Skeletal muscle cell (primary cell): ENCODE measurements around the gene PAPSS2.

Experiments used
- DNase-seq: peaks from one replicate; pipeline ENCODE4 v3.0.0-alpha.2; 2010; ENCODE audit warnings: low read depth
- H3K4me3 ChIP-seq: 2 replicates; pipeline ENCODE4 v1.5.1; 2011; ENCODE audit warnings: low read depth, mild to moderate bottlenecking, control low read depth, low read length, moderate library complexity

The PAPSS2 gene

DNA sequence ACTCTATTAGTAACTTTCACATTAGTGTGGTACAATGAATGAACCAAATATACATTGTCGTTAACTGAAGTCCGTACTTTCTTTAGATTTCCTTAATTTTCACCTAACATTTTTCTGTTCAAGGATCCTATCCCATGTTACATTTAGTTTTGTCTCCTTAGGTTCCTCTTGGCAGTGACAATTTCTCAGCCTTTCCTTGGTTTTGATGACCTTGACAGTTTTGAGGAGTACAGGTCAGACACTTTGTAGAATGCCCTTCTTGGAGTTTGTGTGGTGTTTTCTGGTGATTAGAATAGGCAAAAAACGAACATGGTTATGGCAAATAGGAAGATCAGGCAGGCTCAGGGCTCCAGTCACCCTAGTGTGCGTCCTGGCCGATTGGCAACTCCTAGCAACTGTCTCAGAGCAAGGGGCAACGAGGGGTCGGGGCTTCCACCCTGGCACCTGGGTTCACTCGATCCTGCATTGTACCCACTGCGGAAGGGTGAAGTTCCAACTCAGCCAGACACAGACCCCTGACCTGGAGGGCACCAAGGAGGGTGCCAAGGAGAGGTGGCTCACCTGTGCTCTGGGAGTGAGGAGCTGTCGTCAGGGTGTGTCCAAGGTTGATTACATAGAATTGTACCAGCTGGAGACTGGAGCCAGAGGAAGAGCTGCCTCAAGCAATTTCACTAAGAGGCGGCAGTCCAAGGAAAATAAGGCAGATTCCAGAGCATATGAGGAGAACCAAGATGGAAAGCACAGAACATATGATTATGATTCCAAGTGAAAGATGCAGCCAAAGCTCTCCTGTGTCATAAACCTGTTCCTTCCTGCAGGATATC is 37.5 kb downstream of the PAPSS2 start:
- no peak overlapping the region for H3K4me3 ChIP-seq
- no peak for DNase-seq

DNA sequence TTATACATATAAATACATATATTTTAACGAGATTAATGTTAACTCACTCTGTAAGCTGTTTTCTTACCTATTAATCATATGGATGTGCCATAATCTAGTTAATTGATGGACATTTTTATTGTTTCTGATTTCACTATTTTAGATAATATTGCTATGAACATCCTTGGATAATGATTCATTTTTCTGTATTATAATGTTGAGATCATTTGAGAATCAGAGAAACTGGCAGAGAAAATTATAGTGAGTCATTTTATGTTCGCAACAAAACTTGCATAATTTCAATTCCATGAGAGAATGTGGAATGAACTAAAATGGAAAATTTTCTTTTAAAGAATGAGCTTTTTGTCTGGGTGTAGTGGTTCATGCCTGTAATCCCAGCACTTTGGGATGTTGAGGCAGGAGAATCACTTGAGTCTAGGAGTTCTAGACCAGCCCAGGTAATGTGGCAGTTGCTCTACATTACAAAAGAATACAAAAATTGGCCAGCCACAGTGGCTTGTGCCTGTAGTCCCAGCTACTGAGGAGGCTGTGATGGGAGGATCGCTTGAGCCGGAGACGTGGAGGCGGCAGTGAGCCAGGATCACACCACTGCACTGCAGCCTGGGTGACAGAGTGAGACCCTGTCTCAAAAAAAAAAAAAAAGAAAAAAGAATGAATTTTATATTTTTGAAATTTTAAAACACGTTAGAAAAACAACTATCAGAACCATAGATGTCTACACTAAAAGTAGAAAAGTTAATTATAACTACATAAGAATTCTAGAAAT is 40.5 kb downstream of the PAPSS2 start:
- H3K4me3 ChIP-seq, result no peak overlapping the region
- no peak for DNase-seq

DNA sequence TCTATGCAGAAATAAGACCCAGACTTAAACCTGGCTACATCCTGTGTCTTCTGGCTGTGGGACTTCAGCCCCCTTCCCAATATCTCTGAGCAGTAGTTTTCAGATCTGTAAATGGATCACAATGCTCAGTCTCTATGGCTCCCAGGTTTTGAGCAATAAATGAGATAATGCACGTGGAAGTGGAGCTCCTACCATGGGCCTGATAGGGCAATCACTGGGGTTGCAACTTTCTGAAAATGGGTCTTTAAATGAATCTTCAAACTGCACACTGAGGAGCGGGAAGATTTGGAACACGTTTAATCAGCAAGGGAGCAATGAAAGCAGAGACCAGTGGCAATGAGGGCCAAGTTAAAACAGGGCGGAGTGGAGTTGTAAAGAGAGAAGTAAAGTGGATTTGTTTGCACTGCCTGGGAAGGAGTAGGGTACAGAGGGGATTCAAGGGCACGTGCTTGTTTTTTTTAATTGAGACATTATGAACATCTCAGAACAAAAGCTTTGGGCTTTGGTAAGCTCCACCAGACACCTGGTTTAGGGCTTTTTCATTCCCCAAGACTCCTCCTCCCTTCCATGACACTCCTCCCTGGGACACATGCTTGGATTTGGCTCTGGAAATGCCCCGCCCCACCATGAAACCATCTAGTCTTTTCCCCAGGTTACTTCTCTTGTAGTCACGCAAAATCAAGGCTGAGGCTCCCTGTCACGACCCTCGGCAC is 42.7 kb downstream of the PAPSS2 start:
- H3K4me3 ChIP-seq, result no peak overlapping the region
- DNase-seq, result no peak

DNA sequence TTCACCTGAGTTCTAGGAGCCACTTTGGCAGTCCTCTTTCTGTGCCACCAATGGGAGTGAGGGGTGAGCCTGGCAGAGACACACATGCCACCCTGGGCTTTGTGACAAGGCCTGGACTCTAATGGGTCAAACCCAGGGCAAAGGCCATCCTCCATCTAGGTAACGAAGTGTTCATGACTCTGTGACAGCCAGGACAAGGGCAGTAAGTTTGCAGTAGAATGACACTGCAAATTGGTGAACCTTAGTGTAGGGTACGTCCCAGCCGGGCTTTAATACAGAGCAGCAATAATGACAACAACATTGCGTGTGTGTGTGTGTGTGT is 43.3 kb downstream of the PAPSS2 start:
- H3K4me3 ChIP-seq, result no peak overlapping the region
- DNase-seq, result no peak

DNA sequence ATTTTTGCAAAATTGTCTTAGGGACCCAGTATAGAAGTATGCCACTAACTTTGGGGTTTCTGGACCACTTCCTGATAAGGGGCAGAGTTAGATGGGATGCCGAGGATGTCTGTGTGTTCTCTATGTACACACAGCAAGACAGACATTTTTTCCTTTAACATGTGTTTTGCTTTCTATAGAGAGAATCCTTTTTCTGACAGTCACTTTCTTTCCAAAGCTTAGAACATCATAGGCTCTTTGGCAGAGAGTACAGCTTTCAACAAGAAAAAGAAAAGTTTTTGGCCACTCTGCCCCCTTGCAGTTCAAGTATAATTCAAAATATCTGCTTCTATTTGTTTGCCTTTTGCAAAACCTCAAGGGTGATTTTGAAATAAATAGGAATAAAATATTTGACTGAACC is 44.1 kb downstream of the PAPSS2 start:
- H3K4me3 ChIP-seq, result no peak overlapping the region
- DNase-seq, result no peak

DNA sequence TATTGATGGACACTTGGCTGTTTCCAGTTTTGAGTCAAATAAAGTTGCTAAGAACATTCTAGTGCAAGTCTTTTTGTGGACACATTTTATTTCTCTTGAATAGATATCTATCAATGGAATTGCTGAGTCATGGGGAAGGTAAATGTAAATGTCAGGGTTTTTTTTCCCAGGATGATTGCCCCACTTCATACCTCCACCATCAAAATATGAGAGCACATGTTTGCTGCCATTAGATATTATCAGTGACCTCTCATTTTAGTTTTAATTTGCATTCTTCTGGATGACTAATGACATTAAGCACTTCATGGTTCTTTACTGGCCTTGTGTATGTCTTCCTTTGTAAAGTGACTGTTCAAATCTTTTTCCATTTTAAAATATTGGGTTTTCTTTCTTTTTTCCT is 45.7 kb downstream of the PAPSS2 start:
- no peak overlapping the region for H3K4me3 ChIP-seq
- no peak for DNase-seq

DNA sequence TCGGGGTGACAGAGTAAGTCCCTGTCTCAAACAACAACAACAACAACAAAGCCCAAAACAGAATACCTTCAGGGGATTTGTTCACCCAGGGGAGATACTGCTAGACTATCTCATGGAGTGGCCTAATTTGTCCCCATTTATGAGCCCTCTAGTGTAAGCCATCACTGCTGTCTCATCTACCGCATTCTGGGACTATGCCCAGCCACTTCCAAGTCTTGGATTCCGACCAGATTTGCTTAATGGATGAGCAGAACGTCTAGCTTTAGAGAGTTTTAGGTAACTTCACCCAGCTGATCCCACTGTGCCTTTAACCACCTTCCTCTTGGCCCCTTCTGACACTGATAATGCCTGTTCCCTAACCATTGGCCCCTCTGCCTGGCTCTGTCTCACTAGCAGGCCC is 47.1 kb downstream of the PAPSS2 start:
- no peak overlapping the region for H3K4me3 ChIP-seq
- no peak for DNase-seq

DNA sequence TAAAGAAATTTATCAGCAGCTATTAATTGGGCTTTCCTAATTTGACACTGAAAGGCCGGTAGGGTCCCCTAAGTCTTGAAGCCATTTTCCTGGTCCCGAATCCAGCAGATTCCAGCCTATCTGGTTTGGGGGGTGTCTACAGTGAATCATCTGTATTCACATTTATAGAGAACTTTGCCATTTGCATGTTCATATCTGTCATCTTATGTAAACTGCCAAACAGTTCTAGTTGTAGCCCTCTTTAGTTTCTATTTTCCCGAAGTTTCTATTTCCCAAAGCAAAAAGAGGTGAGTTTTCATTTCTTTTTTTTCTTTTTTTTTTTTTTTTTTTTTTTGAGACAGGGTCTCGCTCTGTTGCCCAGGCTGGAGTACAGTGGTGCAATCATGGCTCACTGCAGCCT is 47.6 kb downstream of the PAPSS2 start:
- H3K4me3 ChIP-seq, result no peak overlapping the region
- DNase-seq, result no peak

DNA sequence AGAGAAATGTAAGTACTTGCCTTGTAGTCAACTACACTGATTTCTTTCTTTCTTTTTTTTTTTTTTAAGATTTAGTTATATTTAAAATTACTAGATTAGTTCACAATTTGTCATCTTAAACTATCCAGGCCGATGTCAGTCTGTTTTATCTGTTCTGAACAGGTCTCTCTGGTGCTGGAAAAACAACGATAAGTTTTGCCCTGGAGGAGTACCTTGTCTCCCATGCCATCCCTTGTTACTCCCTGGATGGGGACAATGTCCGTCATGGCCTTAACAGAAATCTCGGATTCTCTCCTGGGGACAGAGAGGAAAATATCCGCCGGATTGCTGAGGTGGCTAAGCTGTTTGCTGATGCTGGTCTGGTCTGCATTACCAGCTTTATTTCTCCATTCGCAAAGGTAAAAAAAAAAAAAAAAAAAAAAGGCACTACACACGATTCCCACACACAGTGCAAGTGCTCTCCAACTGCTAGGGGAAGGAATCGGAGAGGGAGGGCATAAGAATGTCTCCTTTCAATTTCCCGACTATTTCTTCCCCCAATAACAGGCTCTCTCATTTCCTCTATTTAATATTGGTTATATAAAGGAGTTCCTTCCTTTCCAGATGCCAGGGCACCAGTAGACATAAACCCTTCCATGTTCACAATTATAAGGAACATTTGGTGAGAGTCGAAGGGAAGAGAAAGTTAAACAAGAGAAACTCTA is 53.4 kb downstream of the PAPSS2 start:
- no peak for DNase-seq
- H3K4me3 ChIP-seq, result no peak overlapping the region

DNA sequence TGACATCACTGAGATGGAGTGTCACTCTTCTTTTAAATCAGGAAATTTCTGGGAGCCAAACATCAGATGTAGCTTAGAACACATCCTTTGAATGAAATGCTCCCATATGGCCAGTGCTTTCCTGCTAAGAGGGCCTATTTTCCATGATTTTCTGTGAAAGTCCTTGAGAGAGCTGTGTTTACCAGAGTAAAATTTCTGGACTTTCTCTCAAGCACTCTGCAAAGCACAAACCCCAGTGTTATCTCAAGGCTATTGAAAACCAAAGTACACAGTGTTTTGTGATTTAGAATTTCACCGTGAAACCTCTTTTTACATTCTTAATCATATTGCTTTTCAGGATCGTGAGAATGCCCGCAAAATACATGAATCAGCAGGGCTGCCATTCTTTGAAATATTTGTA is 54.0 kb downstream of the PAPSS2 start:
- H3K4me3 ChIP-seq, result no peak overlapping the region
- no peak for DNase-seq

DNA sequence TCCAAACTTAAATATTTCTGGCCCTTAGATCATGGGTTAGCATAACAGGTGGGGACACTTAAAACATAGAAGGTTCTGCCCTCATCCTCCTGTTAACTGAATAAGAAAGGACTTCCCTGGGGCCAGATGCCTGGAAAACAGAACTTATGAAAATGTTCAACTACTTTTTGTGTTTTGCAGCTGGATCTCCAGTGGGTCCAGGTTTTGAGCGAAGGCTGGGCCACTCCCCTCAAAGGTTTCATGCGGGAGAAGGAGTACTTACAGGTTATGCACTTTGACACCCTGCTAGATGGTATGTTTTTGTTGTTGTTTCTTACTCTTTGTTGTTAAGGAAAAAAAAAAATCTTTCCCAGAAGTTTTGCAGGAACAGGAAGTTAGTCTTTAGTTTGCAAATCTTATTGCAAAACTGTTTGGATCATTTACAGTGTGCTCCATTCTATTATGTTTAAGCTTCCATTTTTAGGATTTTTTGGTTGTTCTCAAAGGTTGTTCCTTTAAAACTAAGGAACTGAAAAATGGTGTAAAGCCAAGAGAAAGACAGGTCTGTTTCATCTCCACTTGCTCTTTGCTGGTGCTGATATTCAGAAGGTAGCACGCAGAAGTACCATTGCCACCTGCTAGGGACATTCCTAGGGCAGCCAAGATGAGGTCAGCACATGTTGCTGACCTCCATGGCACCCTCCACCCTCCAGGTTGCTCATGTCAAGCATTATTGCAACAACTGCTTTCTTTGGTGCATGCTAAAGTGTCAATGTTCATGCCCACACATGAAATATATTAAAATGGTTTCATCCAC is 56.1 kb downstream of the PAPSS2 start:
- DNase-seq, result no peak
- H3K4me3 ChIP-seq, result no peak overlapping the region

DNA sequence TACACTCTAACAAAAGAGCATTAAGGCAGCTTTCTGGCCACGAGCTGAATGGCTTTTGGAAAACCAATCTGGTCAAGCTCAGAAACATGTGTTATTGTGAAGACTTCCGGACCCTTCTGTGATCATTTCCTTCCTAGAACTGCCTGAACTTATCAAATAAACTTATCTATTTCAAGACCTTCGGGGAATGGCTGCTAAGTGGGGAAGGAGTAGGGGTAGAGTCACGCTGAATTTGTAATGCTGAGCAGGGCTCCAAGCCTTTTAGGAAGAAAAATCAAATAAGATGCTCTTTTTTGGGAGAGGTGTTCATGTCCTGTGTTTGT is 56.6 kb downstream of the PAPSS2 start:
- no peak for DNase-seq
- H3K4me3 ChIP-seq, result no peak overlapping the region

DNA sequence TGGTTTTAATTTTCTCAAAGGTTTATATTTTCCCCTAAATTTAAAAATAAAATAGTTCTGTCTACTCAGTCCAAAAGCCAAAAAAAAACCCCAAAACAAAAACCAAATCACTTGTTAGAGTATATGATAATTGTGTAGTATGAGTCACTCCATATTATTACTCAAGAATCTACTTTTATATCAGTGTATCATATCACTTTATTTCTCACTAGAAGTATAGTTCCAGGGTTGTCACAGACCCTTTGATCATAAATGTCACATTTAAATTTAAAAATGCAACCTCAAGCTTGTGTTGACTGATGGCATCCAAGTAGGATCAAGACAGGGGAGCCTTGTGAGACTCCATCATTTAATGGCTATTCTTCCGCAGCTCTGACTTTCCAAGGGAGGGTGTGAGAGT is 61.0 kb downstream of the PAPSS2 start:
- DNase-seq, result no peak
- no peak overlapping the region for H3K4me3 ChIP-seq

DNA sequence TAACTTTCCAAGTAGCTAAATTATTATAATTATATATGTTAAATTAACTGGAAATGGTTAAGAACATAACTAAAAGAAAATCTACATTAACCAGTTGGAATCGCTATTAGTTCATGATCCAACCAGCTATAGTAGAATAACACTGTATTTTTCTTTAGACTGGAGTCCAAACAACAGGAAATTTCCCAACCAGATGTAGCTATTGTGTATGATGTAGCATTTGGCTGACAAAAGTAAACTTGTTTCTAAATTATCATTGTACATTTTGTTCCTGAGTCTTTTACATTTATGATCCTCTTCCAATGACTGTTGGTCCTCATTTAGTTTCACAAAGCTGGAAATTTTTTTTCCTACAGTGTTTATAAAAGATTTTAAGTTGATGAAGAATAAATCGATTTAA is 62.1 kb downstream of the PAPSS2 start:
- no peak overlapping the region for H3K4me3 ChIP-seq
- DNase-seq, result no peak

DNA sequence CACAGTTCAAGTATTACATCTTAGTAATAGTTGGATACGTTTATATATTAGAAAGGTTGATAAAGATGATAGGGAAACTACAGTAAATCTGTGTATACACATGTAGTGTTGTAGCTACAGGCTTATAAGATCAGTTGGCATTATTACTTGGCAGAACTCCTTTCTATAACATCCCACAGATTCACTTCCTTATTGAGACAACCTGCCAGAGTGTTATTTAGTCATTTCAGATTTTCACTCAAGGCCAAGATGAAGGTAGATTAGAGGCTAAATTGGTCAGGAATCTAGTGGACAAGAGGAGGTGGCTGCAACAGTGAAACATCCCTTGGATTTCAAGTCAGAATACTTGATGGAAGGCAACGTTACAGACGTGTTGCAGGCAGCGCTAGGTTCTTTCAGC is 63.0 kb downstream of the PAPSS2 start:
- DNase-seq, result no peak
- H3K4me3 ChIP-seq, result no peak overlapping the region

DNA sequence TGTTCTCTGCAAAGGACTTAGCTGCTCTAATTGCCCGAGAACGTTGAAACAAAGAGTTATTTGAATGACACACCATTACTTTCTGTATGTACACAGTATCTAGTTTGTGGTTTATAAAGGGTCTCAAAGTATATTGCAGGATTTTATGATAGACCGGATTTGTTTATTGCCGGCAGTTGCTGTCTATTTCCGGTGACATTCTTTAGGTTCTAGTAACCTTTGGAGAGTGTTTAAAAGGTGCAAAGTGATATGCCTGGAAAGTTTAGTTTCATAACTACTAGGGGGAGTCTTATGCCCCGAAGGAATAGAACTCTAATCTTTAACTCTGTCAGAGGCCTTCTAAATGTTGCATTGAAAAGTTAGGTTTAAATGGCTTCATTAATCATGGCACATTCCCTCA is 63.8 kb downstream of the PAPSS2 start:
- DNase-seq, result no peak
- no peak overlapping the region for H3K4me3 ChIP-seq

DNA sequence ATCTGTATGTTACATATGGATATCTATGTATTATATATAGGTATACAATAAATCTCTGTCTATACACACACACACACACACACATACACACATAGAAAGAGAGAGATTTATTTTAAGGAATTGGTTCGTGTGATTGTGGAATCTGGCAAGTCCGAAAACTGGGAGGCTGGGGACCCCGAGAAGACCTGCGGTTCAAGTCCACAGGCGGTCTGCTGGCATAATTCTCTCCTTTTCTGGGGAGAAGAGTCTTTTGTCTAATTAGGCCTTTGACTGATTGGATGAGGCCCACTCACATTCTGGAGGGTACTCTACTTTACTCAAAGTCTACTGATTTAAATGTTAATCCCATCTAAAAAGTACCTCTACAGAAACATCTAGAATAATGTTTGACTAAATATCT is 65.1 kb downstream of the PAPSS2 start:
- no peak for DNase-seq

DNA sequence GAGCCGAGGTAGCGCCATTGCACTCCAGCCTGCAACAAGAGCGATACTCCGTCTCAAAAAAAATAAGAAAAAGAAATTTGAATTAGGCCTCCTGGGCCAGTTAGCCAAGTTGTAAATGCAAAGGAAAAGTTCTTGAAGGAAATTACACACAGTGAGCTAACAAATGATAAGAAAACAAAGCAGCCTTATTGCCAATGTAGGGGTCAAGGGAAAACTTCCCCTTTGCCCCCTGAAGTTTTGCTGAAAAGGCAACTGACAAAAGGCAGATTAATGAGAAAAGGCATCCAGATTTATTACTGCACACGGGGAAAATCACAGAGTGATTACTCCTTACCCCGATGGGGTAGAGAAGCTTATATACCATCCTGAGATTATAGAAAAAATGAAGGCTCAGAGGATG is 70.3 kb downstream of the PAPSS2 start:
- no peak for DNase-seq
- H3K4me3 ChIP-seq, result no peak overlapping the region

More for the DNA sequence above, 65.1 kb downstream of the PAPSS2 start:
- H3K4me3 ChIP-seq, result no peak overlapping the region

DNA sequence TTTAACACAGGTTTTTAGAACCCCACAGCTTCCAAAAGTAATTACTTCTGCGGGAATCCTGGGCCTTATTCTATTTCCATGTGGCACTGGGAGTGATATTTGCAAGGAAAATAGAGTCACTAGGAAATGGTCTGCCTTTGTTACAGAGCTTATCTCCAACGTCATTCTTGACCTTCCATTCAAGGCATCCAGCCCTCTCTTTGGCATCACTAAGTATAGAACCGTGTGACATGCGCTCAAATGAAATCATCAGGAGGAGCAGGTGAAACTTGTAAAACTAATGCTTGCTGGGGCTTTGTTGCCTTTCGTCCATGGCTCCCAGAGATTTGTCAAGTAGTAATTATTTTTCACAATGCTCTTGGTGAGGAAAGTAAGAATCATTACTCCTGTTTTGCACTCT is 73.4 kb downstream of the PAPSS2 start:
- no peak for DNase-seq
- H3K4me3 ChIP-seq, result no peak overlapping the region
